ENCODE measurements around the gene CD93. TPM values are rescaled to one million over a fixed set of nuclear protein-coding genes. Genes with fewer than 3 reads are reported as not detected.

CD93 gene
- polyA plus RNA-seq, 4 donors: 35.7 to 43.9 (median 40.6) TPM

DNA sequence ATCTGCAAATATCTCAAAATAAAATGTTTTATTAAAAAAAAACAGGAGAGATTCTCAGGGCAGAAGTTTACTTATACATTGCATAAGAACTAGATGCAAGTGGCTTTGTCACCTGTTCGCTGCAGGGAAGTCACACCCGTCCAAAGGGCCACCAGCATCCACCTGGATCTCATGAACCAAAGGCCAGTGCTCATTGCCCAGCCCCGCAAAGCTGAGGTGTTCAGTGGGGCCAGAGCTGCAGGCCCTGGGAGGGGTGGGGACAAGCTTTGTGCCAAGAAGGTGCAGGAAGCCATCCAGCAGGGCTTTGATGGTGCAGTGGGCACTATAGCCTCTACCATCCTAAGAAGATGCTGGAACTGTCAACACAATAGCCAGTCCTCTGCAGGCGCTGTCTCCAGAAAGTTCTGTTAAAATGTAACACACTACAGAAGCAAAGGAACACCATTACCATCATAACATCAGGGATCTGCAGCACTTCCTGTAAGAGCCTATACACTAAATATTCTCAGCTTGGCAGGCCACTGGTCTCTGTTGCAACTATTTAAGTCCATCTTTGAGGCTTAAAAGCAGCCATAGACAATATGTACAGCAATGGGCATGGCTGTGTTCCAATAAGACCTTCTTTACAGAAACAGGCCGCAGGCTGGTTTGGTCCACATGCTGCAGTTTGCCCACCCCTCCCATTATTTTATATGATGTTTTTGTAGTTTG is 15.7 kb upstream of the CD93 start:
- DNase-seq (ENCODE audit: low read depth in 4 of 4, low spot score in 2 of 4): no peak

- no peak for DNase-seq (ENCODE audit: low read depth in 4 of 4, low spot score in 2 of 4)
Observed at GRCh38 chr20:23100720-23101107, 14.6 kb upstream of the CD93 start.

- no peak for DNase-seq (ENCODE audit: low read depth in 4 of 4, low spot score in 2 of 4)
Observed at GRCh38 chr20:23099791-23100719, 13.9 kb upstream of the CD93 start.

- no peak for DNase-seq (ENCODE audit: low read depth in 4 of 4, low spot score in 2 of 4)
Observed at GRCh38 chr20:23097636-23098580, 11.8 kb upstream of the CD93 start.

DNA sequence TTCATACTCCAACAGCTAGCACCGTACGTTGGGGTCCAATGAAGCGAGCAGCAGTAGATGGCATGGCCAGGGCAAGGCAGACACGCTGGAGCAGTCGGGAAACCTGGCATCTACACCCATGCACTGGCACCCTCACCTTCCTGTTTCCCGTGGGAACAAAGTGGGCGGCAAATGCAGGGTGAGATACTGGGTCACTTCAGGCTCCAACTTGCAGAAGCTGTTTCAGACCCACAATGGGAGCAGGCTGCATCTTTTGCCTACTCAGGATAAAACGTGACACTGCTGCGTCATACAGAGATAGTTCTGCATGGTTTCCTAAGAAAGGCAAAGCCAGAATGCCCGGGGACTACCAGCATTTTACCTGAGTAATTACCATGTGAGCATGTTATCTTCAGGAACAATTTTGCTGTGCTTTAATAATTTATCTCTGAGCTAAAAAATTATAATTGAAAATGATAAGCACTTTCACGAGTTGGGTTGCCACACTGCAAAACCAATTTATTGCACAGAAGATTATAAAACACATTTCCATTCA is 10.9 kb upstream of the CD93 start:
- no peak for DNase-seq (ENCODE audit: low read depth in 4 of 4, low spot score in 2 of 4)

DNA sequence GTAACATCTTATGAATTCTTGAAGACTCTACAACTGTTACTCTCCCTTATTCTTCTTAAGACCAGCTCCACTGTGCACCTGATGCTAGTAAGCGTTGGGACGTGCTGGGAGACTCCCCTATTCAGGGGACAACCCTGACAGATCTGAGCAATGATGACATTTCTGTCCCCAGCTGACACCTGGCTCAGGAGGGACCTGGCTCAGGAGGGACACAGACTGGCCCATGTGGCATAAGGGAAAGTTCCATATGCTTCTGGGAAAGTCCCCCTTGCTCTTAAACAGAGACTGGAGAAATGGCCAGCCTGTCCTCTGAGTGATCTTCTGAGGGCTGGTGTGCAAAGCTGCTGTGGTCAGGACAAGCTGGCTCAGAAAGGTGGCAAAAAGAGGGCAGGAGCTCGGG is 10.0 kb upstream of the CD93 start:
- DNase-seq (ENCODE audit: low read depth in 4 of 4, low spot score in 2 of 4): no peak

- DNase-seq (ENCODE audit: low read depth in 4 of 4, low spot score in 2 of 4): no peak
Observed at GRCh38 chr20:23095499-23095898, 9.4 kb upstream of the CD93 start.

DNA sequence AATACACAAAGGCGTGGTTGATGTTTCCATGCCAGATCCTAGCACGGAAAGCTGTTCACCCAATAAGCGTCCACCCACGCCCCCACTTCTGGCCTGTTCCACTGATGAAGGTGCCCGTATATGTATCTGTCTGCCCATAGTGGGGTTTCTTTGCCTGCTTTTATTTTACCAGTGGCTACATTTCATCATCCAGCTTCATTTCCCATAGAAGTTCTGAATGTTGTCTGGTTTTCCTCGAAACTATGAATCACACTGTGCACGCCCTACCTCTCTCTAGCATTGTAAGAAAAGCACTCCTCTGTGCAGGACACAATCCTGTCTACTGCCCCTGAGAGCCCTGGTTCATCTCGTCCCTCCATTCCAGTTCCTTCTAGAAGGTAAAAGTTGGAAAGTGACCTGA is 8.8 kb upstream of the CD93 start:
- no peak for DNase-seq (ENCODE audit: low read depth in 4 of 4, low spot score in 2 of 4)

- no peak for DNase-seq (ENCODE audit: low read depth in 4 of 4, low spot score in 2 of 4)
Observed at GRCh38 chr20:23094213-23094896, 8.2 kb upstream of the CD93 start.

- DNase-seq (ENCODE audit: low read depth in 4 of 4, low spot score in 2 of 4): no peak
Observed at GRCh38 chr20:23093613-23094012, 7.5 kb upstream of the CD93 start.

DNA sequence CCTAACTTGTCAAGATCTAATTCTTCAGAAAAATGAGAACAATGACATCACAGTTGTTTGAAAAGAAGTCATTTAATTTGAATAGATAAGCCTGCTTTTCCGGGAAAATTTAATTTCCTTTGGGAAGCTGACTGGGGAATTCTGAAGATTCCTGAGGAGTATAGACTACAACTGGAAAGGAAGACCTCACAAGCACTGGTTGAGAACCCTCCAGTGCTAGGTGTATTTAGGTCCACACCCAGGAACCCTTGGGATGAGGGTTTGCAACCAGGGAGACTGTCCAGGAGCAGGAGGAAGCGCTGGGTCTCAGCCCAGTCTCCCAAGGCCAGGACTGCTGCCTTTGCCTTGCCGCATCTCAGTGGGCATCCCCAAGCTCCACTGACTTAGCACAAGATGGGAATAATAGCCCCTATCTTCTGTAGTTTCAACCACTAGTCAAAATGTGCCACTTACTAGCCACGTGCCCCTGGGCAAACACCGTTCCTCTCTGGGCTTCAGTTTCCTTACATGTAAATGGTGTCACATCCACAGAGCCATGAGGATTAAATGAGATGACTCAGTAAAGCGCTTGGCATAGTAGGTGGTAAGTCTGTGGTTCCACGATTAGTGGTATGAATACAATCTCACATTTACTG is 6.9 kb upstream of the CD93 start:
- no peak for DNase-seq (ENCODE audit: low read depth in 4 of 4, low spot score in 2 of 4)

GRCh38 chr20:23092384-23092756 is 6.2 kb upstream of the CD93 start:
- DNase-seq (ENCODE audit: low read depth in 4 of 4, low spot score in 2 of 4): no peak

DNA sequence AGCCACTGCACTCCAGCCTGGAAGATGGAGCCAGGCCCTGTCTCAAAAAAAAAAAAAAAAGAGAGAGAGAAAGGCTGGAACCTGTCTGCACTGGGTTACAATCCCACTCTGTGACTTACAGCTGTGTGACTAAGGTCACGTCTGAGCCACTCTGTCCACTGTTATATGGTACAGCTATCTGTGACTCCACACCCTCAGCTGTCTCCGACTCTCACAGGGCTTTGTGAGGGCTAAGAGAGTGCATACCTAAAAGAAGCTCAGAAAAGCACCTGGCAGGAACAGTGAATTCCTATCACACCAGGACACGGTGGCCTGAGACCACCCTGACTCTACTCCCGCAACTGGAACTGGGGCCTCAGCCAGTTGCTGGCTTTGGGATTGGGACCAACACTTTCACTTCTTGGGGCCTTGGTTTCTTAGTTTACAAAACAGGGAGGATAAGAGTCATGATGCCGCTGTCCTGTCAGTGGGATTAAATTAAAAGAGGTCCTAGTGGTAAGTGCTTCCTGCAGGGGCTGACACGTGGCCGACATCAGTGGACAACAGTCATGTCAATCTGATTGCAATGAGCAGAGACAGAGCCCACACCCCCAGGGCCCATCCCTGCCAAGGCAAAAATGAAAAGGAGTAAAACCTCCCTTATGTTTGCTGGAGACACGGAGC is 5.7 kb upstream of the CD93 start:
- DNase-seq (ENCODE audit: low read depth in 4 of 4, low spot score in 2 of 4): no peak

GRCh38 chr20:23090878-23091277 is 4.8 kb upstream of the CD93 start:
- no peak for DNase-seq (ENCODE audit: low read depth in 4 of 4, low spot score in 2 of 4)

- no peak for DNase-seq (ENCODE audit: low read depth in 4 of 4, low spot score in 2 of 4)
Observed at GRCh38 chr20:23090147-23090546, 4.0 kb upstream of the CD93 start.

- DNase-seq (ENCODE audit: low read depth in 4 of 4, low spot score in 2 of 4): no peak
Observed at GRCh38 chr20:23088866-23089265, 2.7 kb upstream of the CD93 start.

DNA sequence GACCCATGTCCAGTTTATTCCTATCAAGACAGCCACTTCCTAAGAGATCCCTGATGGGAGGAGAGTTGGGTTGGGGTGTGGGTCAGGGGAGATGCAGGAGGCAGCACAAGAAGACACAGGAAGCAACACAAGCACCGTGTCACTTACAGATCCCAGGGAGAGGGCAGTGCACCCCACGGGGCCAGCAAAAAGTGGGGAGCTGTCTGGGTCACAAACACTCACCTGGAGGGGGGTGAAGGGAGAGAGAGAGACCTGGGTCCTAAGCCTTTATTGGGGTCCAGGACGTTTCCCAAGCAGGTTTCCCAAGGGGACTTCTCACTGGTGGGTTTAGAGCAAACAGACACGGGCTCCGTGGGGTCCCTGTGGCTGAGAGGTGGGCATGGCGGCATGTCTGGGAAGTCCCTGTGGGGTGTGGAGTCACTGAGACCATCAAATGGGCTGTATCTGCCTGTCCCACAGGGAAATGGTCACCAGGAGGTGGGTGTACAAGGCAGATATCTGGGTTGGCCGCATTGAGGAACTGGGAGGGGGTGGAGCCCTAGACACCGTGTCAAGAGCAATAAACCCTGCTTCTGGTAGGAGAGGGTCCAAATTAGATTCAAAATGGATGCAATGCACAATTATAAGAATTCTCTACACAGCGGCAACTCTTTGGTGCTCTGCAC is 1.6 kb upstream of the CD93 start:
- no peak for DNase-seq (ENCODE audit: low read depth in 4 of 4, low spot score in 2 of 4)

DNA sequence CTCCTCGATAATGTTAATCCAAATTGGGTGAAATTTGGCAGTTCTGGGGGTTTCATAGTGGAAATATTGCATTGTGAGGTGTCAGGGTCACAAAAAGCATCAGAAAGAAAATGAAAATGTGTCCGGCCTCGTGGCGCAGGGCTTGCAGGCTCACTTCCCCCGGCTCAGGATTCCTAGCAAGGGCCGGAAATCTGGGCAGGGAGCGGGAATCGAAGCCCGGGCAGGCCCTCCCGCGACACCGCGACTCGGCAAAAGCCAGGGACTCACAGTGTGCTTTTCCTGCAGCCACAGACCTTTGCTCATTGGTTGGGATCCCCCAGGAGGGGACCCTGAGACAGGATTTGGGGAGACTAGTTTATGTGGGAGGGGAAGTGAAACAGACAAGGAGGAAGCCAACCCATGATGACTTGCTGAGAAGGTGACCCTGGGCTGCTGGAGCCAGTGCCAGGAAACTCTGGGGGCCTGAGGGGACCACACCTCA is 847 bp upstream of the CD93 start:
- no peak for DNase-seq (ENCODE audit: low read depth in 4 of 4, low spot score in 2 of 4)
